K562 (cell line): Measurements from ENCODE around the gene RAMACL. TPM values are rescaled to one million over a fixed set of nuclear protein-coding genes. Genes with fewer than 3 reads are reported as not detected.

Experiments
- ATAC-seq: fragments of 200-7000 bp; cut with Tn5 transposase; 3 replicates; pipeline ENCODE4 v1.9.1; 2020; ENCODE audit warnings: moderate library complexity
- BruUV-seq: library from RNA; stranded (reverse); fragments of 400-500 nt; replicated peaks from 2 replicates; lab custom pipeline; 2021; lab: Mats Ljungman, UMichigan
- CTCF ChIA-PET: fragments of 300-600 bp; formaldehyde crosslinking; extraction: SDS; loops from one replicate; lab custom pipeline; 2021; ENCODE audit warnings: low intra/inter-chr PET ratio; lab: Yijun Ruan, JAX
- POLR2A ChIA-PET: fragments of 300-600, 350-650 bp; sonication (Branson Sonifier 250); formaldehyde crosslinking; extraction: SDS; loops from one replicate; lab custom pipeline; 2021; ENCODE audit warnings: antibody characterized with exemption, inconsistent platforms; lab: Yijun Ruan, JAX
- DNase-seq, 4 experiments: peaks; one replicate each; pipeline versions ENCODE4 v3.0.0 to v3.0.0-alpha.2; 2011 to 2018; ENCODE audit warnings: low spot score in 3 of 4, mixed read lengths in 3 of 4; ENCODE audit errors: extremely low read depth in 1 of 4
- FAIRE-seq: peaks from 2 replicates; lab custom pipeline; 2011; peaks lifted over from hg19 to GRCh38; lab: Jason Lieb, UNC
- H2AFZ ChIP-seq: 2 replicates; pipeline ENCODE4 v1.6.0; 2011; ENCODE audit warnings: low read depth, low read length, control low read depth, inconsistent platforms
- H3K27ac ChIP-seq: fragments of 200-600 bp; 3 replicates; pipeline ENCODE4 v1.8.0; 2011; ENCODE audit warnings: low read depth, mild to moderate bottlenecking, control low read depth, inconsistent platforms, low read length, moderate library complexity, mixed read lengths; ENCODE audit errors: extremely low read depth
- H3K27me3 ChIP-seq, 2 experiments: fragments of 300-600 bp in 1 of 2; 2 replicates in 1 of 2; 3 replicates in 1 of 2; pipeline versions ENCODE4 v1.6.0 to v1.8.0; 2011; ENCODE audit warnings: inconsistent platforms in 2 of 2, low read length in 2 of 2, mild to moderate bottlenecking in 1 of 2, mixed read lengths in 1 of 2, moderate library complexity in 1 of 2; ENCODE audit not compliant: control insufficient read depth in 2 of 2, insufficient read depth in 2 of 2
- H3K36me3 ChIP-seq: fragments of 300-600 bp; 3 replicates; pipeline ENCODE4 v1.8.0; 2011; ENCODE audit warnings: mild to moderate bottlenecking, low read length, inconsistent platforms; ENCODE audit not compliant: control insufficient read depth, insufficient read depth
- H3K4me1 ChIP-seq, 2 experiments: fragments of 200-600 bp in 1 of 2; replicated peaks in 1 of 2; 2 replicates in 1 of 2; 3 replicates in 1 of 2; pipeline versions ENCODE4 v1.5.1 to v1.8.0; 2011; ENCODE audit warnings: inconsistent platforms in 2 of 2, low read length in 2 of 2, mild to moderate bottlenecking in 1 of 2, mixed read lengths in 1 of 2, moderate library complexity in 1 of 2; ENCODE audit not compliant: control insufficient read depth in 2 of 2, insufficient read depth in 2 of 2
- H3K4me2 ChIP-seq: 2 replicates; pipeline ENCODE4 v1.6.1; 2011; ENCODE audit warnings: low read length, control low read depth, inconsistent platforms, mixed read lengths; ENCODE audit not compliant: insufficient read depth
- H3K4me3 ChIP-seq: fragments of 200-600 bp; sonication (generic), shearing (Covaris generic); 2 replicates; pipeline ENCODE4 v1.5.1; 2016; ENCODE audit warnings: control low read depth, inconsistent platforms
- H3K79me2 ChIP-seq: fragments of 200-600 bp; 3 replicates; pipeline ENCODE4 v1.8.0; 2011; ENCODE audit warnings: low read length, inconsistent platforms; ENCODE audit not compliant: control insufficient read depth, insufficient read depth
- H3K9ac ChIP-seq, 2 experiments: 2 replicates each; pipeline versions ENCODE4 v1.6.0 to v1.6.1; 2011; ENCODE audit warnings: low read depth in 2 of 2, low read length in 2 of 2, control low read depth in 1 of 2, inconsistent platforms in 1 of 2, mild to moderate bottlenecking in 1 of 2, mixed read lengths in 1 of 2; ENCODE audit not compliant: insufficient read depth in 1 of 2
- H3K9me1 ChIP-seq: one replicate; pipeline ENCODE4 v1.6.0; 2011; ENCODE audit warnings: inconsistent platforms, mild to moderate bottlenecking, low read length, moderate library complexity; ENCODE audit not compliant: control insufficient read depth, insufficient read depth
- H3K9me3 ChIP-seq: replicated peaks from 2 replicates; pipeline ENCODE4 v1.5.1; 2011; ENCODE audit warnings: low read depth, low read length, inconsistent platforms; ENCODE audit not compliant: control insufficient read depth, insufficient read depth
- H4K20me1 ChIP-seq: replicated peaks from 2 replicates; pipeline ENCODE4 v1.6.1; 2011; ENCODE audit warnings: low read length, inconsistent platforms, mixed read lengths; ENCODE audit not compliant: control insufficient read depth, insufficient read depth
- BRD9 ChIP-seq: fragments of 450-650 bp; IDR thresholded peaks from 2 replicates; pipeline ENCODE4 v1.6.1; 2018; ENCODE audit warnings: low read depth; ENCODE audit not compliant: partially characterized antibody
- JUND ChIP-seq, 2 experiments: IDR thresholded peaks; 2 replicates in 1 of 2; 3 replicates in 1 of 2; pipeline ENCODE4 v1.6.1; 2011; ENCODE audit warnings: borderline replicate concordance in 2 of 2, low read depth in 2 of 2, low read length in 2 of 2, improper control_type of control experiment in 1 of 2, missing biosample characterization in 1 of 2, missing genetic modification characterization in 1 of 2, missing genetic modification reagents in 1 of 2
- MAX ChIP-seq: sonication (generic); formaldehyde crosslinking; IDR thresholded peaks from 2 replicates; pipeline ENCODE4 v1.9.0; 2022; ENCODE audit warnings: mild to moderate bottlenecking, missing genetic modification reagents
- ZBTB26 ChIP-seq: fragments of 450-650 bp; formaldehyde crosslinking; IDR thresholded peaks from 2 replicates; pipeline ENCODE4 v1.4.0; 2022; ENCODE audit warnings: missing genetic modification characterization
- ZNF311 ChIP-seq: fragments of 250-450 bp; sonication (Bioruptor Pico); IDR thresholded peaks from 2 replicates; pipeline ENCODE4 v1.4.0; 2020; ENCODE audit warnings: mild to moderate bottlenecking, moderate library complexity
- WGBS: fragments of 100-300 bp; shearing (Covaris generic); methylation state at CpG from one replicate; pipeline ENCODE4 v1.1.6; 2016; ENCODE audit warnings: low coverage, mixed read lengths; ENCODE audit not compliant: insufficient coverage; ENCODE audit errors: missing lambda C conversion rate; 5-methylcytosine and 5-hydroxymethylcytosine counted together
- in situ Hi-C: fragments of 300-500 bp; cut with MboI; formaldehyde crosslinking; loops from 4 replicates; pipeline ENCODE4 v1.15.0; 2018; ENCODE audit warnings: inconsistent platforms, mixed read lengths
- intact Hi-C: fragments of 100-400 bp; cut with micrococcal nuclease; formaldehyde crosslinking; loops from 2 replicates; pipeline ENCODE4 v1.14.2; 2022
- polyA plus RNA-seq, 8 experiments: library from polyadenylated mRNA; depleted of rRNA in 4 of 8; stranded (reverse) in 5 of 8; unstranded in 3 of 8; fragments of >200 nt; fragmentation: Nextera tagmentation in 2 of 8; fragmentation: Illumina TruSeq in 1 of 8; extraction: Ambion mirVana in 2 of 8; extraction: Trizol in 1 of 8; gene quantifications; 2 replicates each; pipeline versions ENCODE4 v1.2.1 to v1.2.3, GENCODE V29; 2011 to 2014; ENCODE audit warnings: inconsistent platforms in 1 of 8, missing spikeins in 1 of 8
- total RNA-seq, 7 experiments: library from RNA; depleted of rRNA in 6 of 7; stranded (reverse); fragments of >200 nt in 6 of 7; fragmentation: Illumina TruSeq in 2 of 7; extraction: Trizol in 2 of 7; gene quantifications; 2 replicates each; pipeline versions ENCODE4 v1.2.1 to v1.2.3, GENCODE V29; 2011 to 2021; ENCODE audit warnings: low replicate concordance in 1 of 7

Gene RAMACL
- total and polyA plus RNA-seq, 9 of the 15 experiments (the other 6 are each of a cell fraction or from before 2014, with no cell fraction given) = 0.11 to 1.7 (median 0.41) TPM; not detected in 1

- under 1% methylated on average over 12 of the region's 12 CpGs for WGBS
- no peak for DNase-seq
- no peak overlapping the region for H2AFZ ChIP-seq
- H3K36me3 ChIP-seq = no peaks in the 10 kb centered on the region
- ATAC-seq = no peak
- H4K20me1 ChIP-seq = no peaks in the 10 kb centered on the region
- FAIRE-seq = no peak
- TF ChIP-seq ZNF311 (CRISPR knock-in tag) = no peak
- 0 out of 2 replicates have a peak, but pooled peaks have one; percentile 0 for TF ChIP-seq MAX (CRISPR knock-in tag)
- no peaks in the 10 kb centered on the region; a peak in 1 of 5 replicates for H3K4me1 ChIP-seq
- no peak overlapping the region for H3K27ac ChIP-seq
- in situ Hi-C loops (no loop called here), intact Hi-C loops (no loop called here)
- H3K4me2 ChIP-seq = no peak overlapping the region
- H3K9me3 ChIP-seq = no peaks in the 10 kb centered on the region
- no peaks in the 10 kb centered on the region for H3K79me2 ChIP-seq
- ChIA-PET CTCF (no interaction called here), POLR2A (no interaction called here)
- no TSS peak for BruUV-seq
- H3K9me1 ChIP-seq = no peaks in the 10 kb centered on the region
- no peak overlapping the region for H3K9ac ChIP-seq
- peaks cover 36 to 66% of the 10 kb centered on the region in 2 experiments for H3K27me3 ChIP-seq
- H3K4me3 ChIP-seq = no peak overlapping the region
Measured at GRCh38 chr6:166541366-166541765, 45.1 kb downstream of the RAMACL start.

GRCh38 chr6:166540631-166541331 is 45.7 kb downstream of the RAMACL start:
- Histone ChIP-seq H4K20me1 (no peaks in the 10 kb centered on the region), H3K4me2 (no peak overlapping the region), H3K9me3 (no peaks in the 10 kb centered on the region), H3K27ac (no peak overlapping the region), H3K9me1 (no peaks in the 10 kb centered on the region), H3K4me3 (no peak overlapping the region), H2AFZ (no peak overlapping the region), H3K27me3 (peaks cover 40 to 67% of the 10 kb centered on the region in 2 experiments), H3K79me2 (no peaks in the 10 kb centered on the region), H3K36me3 (no peaks in the 10 kb centered on the region), H3K4me1 (no peaks in the 10 kb centered on the region; a peak in 1 of 5 replicates), H3K9ac (no peak overlapping the region)
- ChIA-PET CTCF (no interaction called here), POLR2A (no interaction called here)
- no TSS peak for BruUV-seq
- DNase-seq (peak; percentile 18 to 28 (median 24)), FAIRE-seq (no peak), ATAC-seq (peak; percentile 62)
- intact Hi-C loops (no loop called here), in situ Hi-C loops (no loop called here)
- WGBS = under 1% methylated on average over 18 of the region's 18 CpGs
- TF ChIP-seq BRD9 = no peak
- peak; percentile 47; the same call in 1 of the 2 replicates for TF ChIP-seq MAX (CRISPR knock-in tag)
- TF ChIP-seq ZBTB26 (CRISPR knock-in tag) = no peak
- TF ChIP-seq JUND (IDR thresholded peaks at IDR 0.05; ENCODE audit: borderline replicate concordance, low read depth, low read length) = peak; percentile 67; the same call in 1 of the 2 replicates
- no peak; the same call in 2 of the 3 replicates for TF ChIP-seq JUND (tag; IDR thresholded peaks at IDR 0.05; ENCODE audit: borderline replicate concordance, low read depth, low read length)
